HUES48 (cell line): Measurements from ENCODE around the gene PLIN5.

Experiments
- H3K27ac ChIP-seq: one replicate; pipeline ENCODE4 v1.7.0; 2013; ENCODE audit warnings: low read depth, low read length, inconsistent platforms
- H3K27me3 ChIP-seq: 2 replicates; pipeline ENCODE4 v1.6.1; 2013; ENCODE audit warnings: mild to moderate bottlenecking, low read length; ENCODE audit not compliant: control insufficient read depth, insufficient read depth
- H3K36me3 ChIP-seq: 2 replicates; pipeline ENCODE4 v1.6.1; 2013; ENCODE audit warnings: low read length; ENCODE audit not compliant: control insufficient read depth, insufficient read depth
- H3K4me1 ChIP-seq: 2 replicates; pipeline ENCODE4 v1.6.1; 2013; ENCODE audit warnings: mild to moderate bottlenecking, low read length; ENCODE audit not compliant: control insufficient read depth, insufficient read depth
- H3K4me3 ChIP-seq: 2 replicates; pipeline ENCODE4 v1.5.1; 2013; ENCODE audit warnings: mild to moderate bottlenecking, low read depth, low read length
- H3K9ac ChIP-seq: 2 replicates; pipeline ENCODE4 v1.6.1; 2013; ENCODE audit warnings: mild to moderate bottlenecking, low read depth, low read length, moderate library complexity
- H3K9me3 ChIP-seq: 2 replicates; pipeline ENCODE4 v1.6.1; 2013; ENCODE audit warnings: low read length; ENCODE audit not compliant: control insufficient read depth, insufficient read depth

The PLIN5 gene

GRCh38 chr19:4507804-4508203 lies 27.2 kb downstream of the PLIN5 start:
- peaks cover 30% of the 10 kb centered on the region for H3K27me3 ChIP-seq
- no peak overlapping the region for H3K27ac ChIP-seq
- H3K36me3 ChIP-seq = peaks cover 20% of the 10 kb centered on the region
- H3K4me1 ChIP-seq = no peaks in the 10 kb centered on the region
- H3K9me3 ChIP-seq = no peaks in the 10 kb centered on the region
- H3K4me3 ChIP-seq = no peak overlapping the region
- H3K9ac ChIP-seq = no peak overlapping the region

- Histone ChIP-seq H3K9ac (no peak overlapping the region), H3K4me1 (no peaks in the 10 kb centered on the region), H3K36me3 (peaks cover 27% of the 10 kb centered on the region), H3K27ac (no peak overlapping the region), H3K9me3 (no peaks in the 10 kb centered on the region), H3K4me3 (no peak overlapping the region), H3K27me3 (peaks cover 23% of the 10 kb centered on the region)
These were observed 27.9 kb downstream of the PLIN5 start for GRCh38 chr19:4507150-4507452.

DNA sequence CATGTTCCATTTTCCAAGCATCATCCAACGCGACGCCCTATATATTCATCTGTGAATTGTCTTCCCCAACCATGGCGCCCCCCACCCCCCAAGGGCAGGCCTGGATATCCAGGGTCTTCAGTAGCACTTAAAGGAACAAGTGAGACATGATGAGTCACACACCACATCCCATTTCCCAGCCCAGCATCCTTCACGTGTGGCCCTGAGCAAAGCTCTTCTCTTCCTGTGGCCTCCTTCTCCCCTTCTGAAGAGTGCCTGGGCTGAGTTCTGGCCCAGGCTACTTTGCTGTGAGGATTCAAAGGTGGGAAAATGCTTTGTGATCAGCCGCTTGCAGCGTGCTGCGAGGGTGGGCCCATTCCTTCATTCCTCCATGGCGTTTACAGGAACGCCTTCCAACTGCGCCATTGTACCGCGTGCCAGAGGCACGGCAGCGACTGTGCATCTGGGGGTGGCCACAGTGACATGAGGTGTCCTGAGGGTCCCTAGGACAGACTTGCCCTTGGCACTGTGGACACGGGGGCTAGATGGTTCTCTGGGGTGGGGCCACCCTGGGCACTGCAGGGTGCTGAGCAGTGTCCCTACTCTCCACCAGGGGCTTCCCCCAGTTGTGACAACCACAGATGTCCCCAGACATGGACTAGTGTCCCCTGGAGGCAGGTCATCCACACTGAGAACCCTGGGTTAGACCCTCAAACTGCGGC lies 28.4 kb downstream of the PLIN5 start:
- Histone ChIP-seq H3K27ac (no peak overlapping the region), H3K36me3 (peaks cover 30% of the 10 kb centered on the region), H3K9ac (no peak overlapping the region), H3K4me1 (no peaks in the 10 kb centered on the region), H3K27me3 (peaks cover 18% of the 10 kb centered on the region), H3K9me3 (no peaks in the 10 kb centered on the region), H3K4me3 (no peak overlapping the region)

GRCh38 chr19:4505570-4506448 lies 29.2 kb downstream of the PLIN5 start:
- Histone ChIP-seq H3K4me3 (no peak overlapping the region), H3K9me3 (no peaks in the 10 kb centered on the region), H3K27me3 (peaks cover 10% of the 10 kb centered on the region), H3K9ac (no peak overlapping the region), H3K4me1 (no peaks in the 10 kb centered on the region), H3K27ac (no peak overlapping the region), H3K36me3 (peaks cover 38% of the 10 kb centered on the region)

GRCh38 chr19:4504891-4505569 lies 30.0 kb downstream of the PLIN5 start:
- Histone ChIP-seq H3K9me3 (no peaks in the 10 kb centered on the region), H3K36me3 (peaks cover 42% of the 10 kb centered on the region), H3K9ac (no peak overlapping the region), H3K4me3 (no peak overlapping the region), H3K4me1 (no peaks in the 10 kb centered on the region), H3K27me3 (peaks cover 5% of the 10 kb centered on the region; the same call in 1 of the 2 replicates), H3K27ac (no peak overlapping the region)

DNA sequence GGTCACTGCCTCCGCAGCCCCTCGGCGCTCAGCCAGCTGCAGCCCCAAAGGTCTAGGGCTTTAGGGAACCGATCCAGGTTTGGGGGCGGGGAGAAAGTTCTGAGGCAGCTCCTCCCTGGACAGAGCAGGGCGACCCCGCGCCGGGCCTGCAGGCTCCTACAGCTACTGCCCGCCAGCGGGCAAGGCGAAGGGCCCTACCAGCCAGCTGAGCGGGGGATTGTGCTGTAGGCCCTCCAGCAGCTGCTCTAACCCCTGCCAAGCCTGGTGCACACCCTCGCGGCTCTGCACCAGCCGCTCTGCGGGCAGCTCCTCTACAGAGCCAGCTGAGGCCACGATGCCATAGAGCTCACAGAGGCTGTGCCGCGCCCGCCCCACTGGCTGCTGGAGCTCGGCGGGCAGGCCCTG lies 30.7 kb downstream of the PLIN5 start:
- Histone ChIP-seq H3K4me1 (no peaks in the 10 kb centered on the region), H3K27ac (no peak overlapping the region), H3K36me3 (peaks cover 46% of the 10 kb centered on the region), H3K27me3 (peaks cover 5% of the 10 kb centered on the region; the same call in 1 of the 2 replicates), H3K9me3 (no peaks in the 10 kb centered on the region), H3K4me3 (no peak overlapping the region), H3K9ac (no peak overlapping the region)

- peaks cover 5% of the 10 kb centered on the region; the same call in 1 of the 2 replicates for H3K27me3 ChIP-seq
- H3K27ac ChIP-seq = no peak overlapping the region
- H3K4me1 ChIP-seq = no peaks in the 10 kb centered on the region
- no peak overlapping the region for H3K9ac ChIP-seq
- no peak overlapping the region for H3K4me3 ChIP-seq
- H3K9me3 ChIP-seq = no peaks in the 10 kb centered on the region
- H3K36me3 ChIP-seq = peaks cover 48% of the 10 kb centered on the region
These were observed 31.2 kb downstream of the PLIN5 start for GRCh38 chr19:4503825-4504170.

- Histone ChIP-seq H3K36me3 (peaks cover 53% of the 10 kb centered on the region), H3K27me3 (peaks cover 5% of the 10 kb centered on the region; the same call in 1 of the 2 replicates), H3K4me3 (no peak overlapping the region), H3K9ac (no peak overlapping the region), H3K27ac (no peak overlapping the region), H3K9me3 (no peaks in the 10 kb centered on the region), H3K4me1 (no peaks in the 10 kb centered on the region)
These were observed 31.7 kb downstream of the PLIN5 start for GRCh38 chr19:4503132-4503824.

GRCh38 chr19:4502282-4503131 lies 32.5 kb downstream of the PLIN5 start:
- Histone ChIP-seq H3K4me1 (no peaks in the 10 kb centered on the region), H3K27ac (no peak overlapping the region), H3K36me3 (peaks cover 61% of the 10 kb centered on the region), H3K27me3 (no peaks in the 10 kb centered on the region), H3K9ac (no peak overlapping the region), H3K9me3 (no peaks in the 10 kb centered on the region), H3K4me3 (no peak overlapping the region)

DNA sequence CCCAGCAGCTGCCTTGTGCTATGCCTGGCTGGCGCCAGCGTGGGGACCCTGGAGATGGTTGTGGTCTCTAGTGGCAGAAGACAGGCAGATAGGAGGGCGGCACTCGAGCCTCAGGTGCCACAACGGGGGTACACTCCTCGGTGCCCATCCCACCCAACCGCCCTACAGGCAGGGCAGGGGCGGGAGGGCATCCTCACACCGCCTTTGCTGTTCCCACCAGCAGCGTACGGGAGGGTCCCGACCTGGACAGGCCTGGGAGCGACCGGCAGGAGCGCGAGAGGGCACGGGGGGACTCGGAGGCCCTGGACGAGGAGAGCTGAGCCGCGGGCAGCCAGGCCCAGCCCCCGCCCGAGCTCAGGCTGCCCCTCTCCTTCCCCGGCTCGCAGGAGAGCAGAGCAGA lies 33.3 kb downstream of the PLIN5 start:
- H3K4me1 ChIP-seq = no peaks in the 10 kb centered on the region
- H3K27me3 ChIP-seq = no peaks in the 10 kb centered on the region
- no peak overlapping the region for H3K9ac ChIP-seq
- no peak overlapping the region for H3K27ac ChIP-seq
- H3K9me3 ChIP-seq = no peaks in the 10 kb centered on the region
- H3K36me3 ChIP-seq = peaks cover 64% of the 10 kb centered on the region
- H3K4me3 ChIP-seq = no peak overlapping the region
